H1 (cell line): Measurements from ENCODE around the gene TEX48. TPM values are rescaled to one million over a fixed set of nuclear protein-coding genes. Genes with fewer than 3 reads are reported as not detected.

Experiments
- CTCF ChIA-PET: fragments of 300-600 bp; sonication (Branson Sonifier 250); formaldehyde crosslinking; loops from one replicate; lab custom pipeline; 2021; ENCODE audit not compliant: partially characterized antibody; lab: Charles Lee
- POLR2A ChIA-PET: fragments of 300-600 bp; sonication (Branson Sonifier 250); formaldehyde crosslinking; loops from one replicate; lab custom pipeline; 2021; ENCODE audit warnings: inconsistent platforms; ENCODE audit not compliant: partially characterized antibody; lab: Charles Lee
- DNase-seq, 2 experiments: peaks; one replicate each; pipeline versions ENCODE4 v3.0.0 to v3.0.0-alpha.2; 2010 to 2022; ENCODE audit warnings: low spot score in 2 of 2, low read depth in 1 of 2, mixed read lengths in 1 of 2
- FAIRE-seq: peaks from 2 replicates; lab custom pipeline; 2011; peaks lifted over from hg19 to GRCh38; lab: Jason Lieb, UNC
- H2AFZ ChIP-seq: 2 replicates; pipeline ENCODE4 v1.8.1; 2012; ENCODE audit warnings: low read length, inconsistent platforms
- H2AK5ac ChIP-seq: 2 replicates; pipeline ENCODE4 v1.6.1; 2013; ENCODE audit warnings: low read depth, low read length
- H2BK120ac ChIP-seq: replicated peaks from 2 replicates; pipeline ENCODE3; 2013; ENCODE audit warnings: low read depth, low read length, inconsistent platforms
- H2BK12ac ChIP-seq: 2 replicates; pipeline ENCODE4 v1.6.1; 2013; ENCODE audit warnings: low read depth, low read length
- H2BK15ac ChIP-seq: 2 replicates; pipeline ENCODE4 v1.6.1; 2013; ENCODE audit warnings: low read length
- H2BK20ac ChIP-seq: 2 replicates; pipeline ENCODE4 v1.6.1; 2013; ENCODE audit warnings: low read length
- H2BK5ac ChIP-seq: 2 replicates; pipeline ENCODE4 v1.6.1; 2013; ENCODE audit warnings: low read depth, low read length
- H3K14ac ChIP-seq: 2 replicates; pipeline ENCODE4 v1.6.1; 2013; ENCODE audit warnings: inconsistent platforms; ENCODE audit not compliant: insufficient read length
- H3K18ac ChIP-seq: 2 replicates; pipeline ENCODE4 v1.6.1; 2013; ENCODE audit warnings: low read length; ENCODE audit errors: extremely low read depth
- H3K23ac ChIP-seq: 2 replicates; pipeline ENCODE4 v1.6.1; 2013; ENCODE audit warnings: inconsistent platforms; ENCODE audit not compliant: insufficient read length
- H3K23me2 ChIP-seq: 2 replicates; pipeline ENCODE4 v1.6.1; 2013; ENCODE audit warnings: low read depth, low read length
- H3K27ac ChIP-seq: 2 replicates; pipeline ENCODE4 v1.6.1; 2011; ENCODE audit warnings: low read depth, low read length, inconsistent platforms
- H3K27me3 ChIP-seq, 4 experiments: replicated peaks in 1 of 4; 1 replicate in 1 of 4; 2 replicates in 3 of 4; pipeline versions ENCODE4 v1.6.1 to v1.8.1; 2011 to 2013; ENCODE audit warnings: low read length in 3 of 4, mild to moderate bottlenecking in 3 of 4, inconsistent platforms in 2 of 4, mixed read lengths in 2 of 4, moderate library complexity in 1 of 4; ENCODE audit not compliant: control insufficient read depth in 3 of 4, insufficient read depth in 3 of 4; ENCODE audit errors: extremely low read depth in 1 of 4
- H3K36me3 ChIP-seq, 4 experiments: 2 replicates each; pipeline versions ENCODE4 v1.6.1 to v1.8.1; 2011 to 2013; ENCODE audit warnings: mild to moderate bottlenecking in 4 of 4, low read length in 3 of 4, moderate library complexity in 2 of 4, control low read depth in 1 of 4, inconsistent platforms in 1 of 4; ENCODE audit not compliant: insufficient read depth in 4 of 4, control insufficient read depth in 2 of 4
- H3K4ac ChIP-seq: replicated peaks from 2 replicates; pipeline ENCODE3; 2013; ENCODE audit warnings: low read length, low read depth, mixed read lengths, inconsistent platforms; ENCODE audit not compliant: insufficient read length
- H3K4me1 ChIP-seq, 4 experiments: replicated peaks in 1 of 4; 1 replicate in 1 of 4; 2 replicates in 3 of 4; pipeline versions ENCODE4 v1.6.1 to v1.8.1; 2011 to 2013; ENCODE audit warnings: low read length in 3 of 4, inconsistent platforms in 2 of 4, mixed read lengths in 1 of 4; ENCODE audit not compliant: insufficient read depth in 4 of 4, control insufficient read depth in 3 of 4
- H3K4me2 ChIP-seq, 2 experiments: 2 replicates each; pipeline versions ENCODE4 v1.6.1 to v1.8.1; 2011 to 2013; ENCODE audit warnings: low read depth in 2 of 2, low read length in 2 of 2, control low read depth in 1 of 2, inconsistent platforms in 1 of 2, mild to moderate bottlenecking in 1 of 2; ENCODE audit not compliant: insufficient read depth in 1 of 2
- H3K4me3 ChIP-seq, 4 experiments: fragments of 200-600, 300-600 bp in 1 of 4; sonication (generic), shearing (Covaris generic), sonication (Bioruptor Twin) in 1 of 4; 2 replicates each; pipeline versions ENCODE4 v1.5.1 to v1.8.1; 2011 to 2016; ENCODE audit warnings: low read length in 4 of 4, low read depth in 3 of 4, control low read depth in 2 of 4, inconsistent platforms in 2 of 4, mild to moderate bottlenecking in 2 of 4, mixed read lengths in 1 of 4, moderate library complexity in 1 of 4; ENCODE audit not compliant: insufficient read depth in 2 of 4; ENCODE audit errors: extremely low read depth in 1 of 4
- H3K56ac ChIP-seq: replicated peaks from 2 replicates; pipeline ENCODE3; 2013; ENCODE audit warnings: low read depth, mild to moderate bottlenecking, mixed read lengths, low read length, inconsistent platforms; ENCODE audit not compliant: insufficient read length
- H3K79me1 ChIP-seq: 2 replicates; pipeline ENCODE4 v1.6.1; 2013; ENCODE audit warnings: low read depth, low read length, control low read depth
- H3K79me2 ChIP-seq, 2 experiments: 2 replicates each; pipeline versions ENCODE4 v1.6.1 to v1.8.1; 2012 to 2013; ENCODE audit warnings: low read length in 2 of 2, mild to moderate bottlenecking in 2 of 2, inconsistent platforms in 1 of 2; ENCODE audit not compliant: insufficient read depth in 2 of 2, control insufficient read depth in 1 of 2
- H3K9ac ChIP-seq, 4 experiments: replicated peaks in 1 of 4; 1 replicate in 1 of 4; 2 replicates in 3 of 4; pipeline versions ENCODE4 v1.6.1 to v1.8.1; 2011 to 2013; ENCODE audit warnings: low read depth in 3 of 4, low read length in 3 of 4, control low read depth in 2 of 4, mild to moderate bottlenecking in 2 of 4, moderate library complexity in 2 of 4, inconsistent platforms in 1 of 4; ENCODE audit errors: extremely low read depth in 1 of 4
- H3K9me3 ChIP-seq, 2 experiments: 2 replicates each; pipeline versions ENCODE4 v1.6.1 to v1.8.1; 2012 to 2013; ENCODE audit warnings: mild to moderate bottlenecking in 2 of 2, moderate library complexity in 2 of 2, control low read depth in 1 of 2, inconsistent platforms in 1 of 2, low read depth in 1 of 2, low read length in 1 of 2, mixed read lengths in 1 of 2; ENCODE audit not compliant: insufficient read depth in 2 of 2
- H4K20me1 ChIP-seq, 2 experiments: replicated peaks in 1 of 2; 2 replicates each; pipeline versions ENCODE3 to v1.8.1; 2011 to 2013; ENCODE audit warnings: inconsistent platforms in 2 of 2, low read length in 2 of 2, mild to moderate bottlenecking in 1 of 2; ENCODE audit not compliant: insufficient read depth in 2 of 2, control insufficient read depth in 1 of 2
- H4K5ac ChIP-seq: 2 replicates; pipeline ENCODE4 v1.6.1; 2013; ENCODE audit warnings: low read length, low read depth, mixed read lengths, inconsistent platforms; ENCODE audit not compliant: insufficient read length
- H4K8ac ChIP-seq: 2 replicates; pipeline ENCODE4 v1.8.0; 2013; ENCODE audit warnings: mild to moderate bottlenecking, moderate library complexity, low read length, inconsistent platforms; ENCODE audit not compliant: insufficient read depth; ENCODE audit errors: extremely low read depth
- H4K91ac ChIP-seq: replicated peaks from 2 replicates; pipeline ENCODE3; 2013; ENCODE audit warnings: low read length, mixed read lengths, inconsistent platforms; ENCODE audit not compliant: insufficient read length
- POLR2AphosphoS5 ChIP-seq: IDR thresholded peaks from 2 replicates; pipeline ENCODE4 v1.6.1; 2011; ENCODE audit warnings: low read depth, low read length
- RFX5 ChIP-seq: IDR thresholded peaks from 2 replicates; pipeline ENCODE4 v1.6.1; 2011; ENCODE audit warnings: low read depth, low read length, improper control_type of control experiment, borderline replicate concordance
- SRF ChIP-seq: IDR thresholded peaks from 2 replicates; pipeline ENCODE4 v1.6.1; 2011; ENCODE audit warnings: mild to moderate bottlenecking, low read depth, low read length, moderate library complexity
- SUZ12 ChIP-seq: fragments of 200-600 bp; sonication (generic); IDR thresholded peaks from 2 replicates; pipeline ENCODE4 v1.6.1; 2012; ENCODE audit warnings: mild to moderate bottlenecking, inconsistent platforms, low read length, moderate library complexity, mixed read lengths
- WGBS, 2 experiments: shearing (Covaris generic) in 1 of 2; methylation state at CpG; one replicate each; pipeline versions ENCODE4 v1.1.6 to v1.1.7; 2013 to 2015; ENCODE audit warnings: low lambda C conversion rate in 2 of 2, mixed read lengths in 2 of 2, inconsistent platforms in 1 of 2, low coverage in 1 of 2, missing lambda C conversion rate in 1 of 2; ENCODE audit not compliant: insufficient replicate concordance in 2 of 2, insufficient coverage in 1 of 2, insufficient read length in 1 of 2; ENCODE audit errors: extremely low coverage in 1 of 2, missing lambda C conversion rate in 1 of 2; 5-methylcytosine and 5-hydroxymethylcytosine counted together
- polyA plus RNA-seq, 7 experiments: library from polyadenylated mRNA; depleted of rRNA in 3 of 7; stranded (reverse) in 5 of 7; unstranded in 2 of 7; fragments of >200 nt in 5 of 7; fragments of 200-250 nt in 2 of 7; gene quantifications; 1 replicate in 5 of 7; 2 replicates in 1 of 7; 4 replicates in 1 of 7; pipeline versions ENCODE4 v1.2.1 to v1.2.3, GENCODE V29; 2011 to 2013; ENCODE audit warnings: missing spikeins in 2 of 7, mixed read lengths in 2 of 7
- total RNA-seq: library from RNA; stranded (reverse); fragmentation: NEBNext Ultra II Directional; extraction: Animal tissue kit (Norgen Biotek cat#: 25700); gene quantifications from 2 replicates; pipeline ENCODE4 v1.2.1, GENCODE V29; 2021

Gene TEX48
- total and polyA plus RNA-seq, 2 of the 8 experiments (the other 6 are each of a cell fraction or from before 2014, with no cell fraction given), result not detected

- DNase-seq (no peak), FAIRE-seq (no peak)
- no peak overlapping the region for H2AK5ac ChIP-seq
- no peak overlapping the region for H3K56ac ChIP-seq
- no peak overlapping the region for H2BK20ac ChIP-seq
- H3K36me3 ChIP-seq, result no peaks in the 10 kb centered on the region
- peaks cover 3% of the 10 kb centered on the region; the same call in 1 of the 2 replicates for H3K23me2 ChIP-seq
- no peak overlapping the region for H4K91ac ChIP-seq
- H3K27ac ChIP-seq, result no peak overlapping the region
- H3K4me3 ChIP-seq, result no peak overlapping the region
- no peak overlapping the region for H3K14ac ChIP-seq
- no peak overlapping the region for H3K23ac ChIP-seq
- H2BK15ac ChIP-seq, result no peak overlapping the region
- H4K20me1 ChIP-seq, result peaks cover 0 to 2% of the 10 kb centered on the region in 2 experiments
- no peak overlapping the region for H2BK12ac ChIP-seq
- H3K4me1 ChIP-seq, result no peaks in the 10 kb centered on the region
- H2AFZ ChIP-seq, result no peak overlapping the region
- ChIA-PET POLR2A (no interaction called here), CTCF (interaction anchor here (2.4 to 14.7 kb wide), 3 partner anchors 9 to 175 kb away, joined by 7 to 269 read pairs (median 33); partner anchors contain the start of gene TEX48)
- no peak overlapping the region for H4K5ac ChIP-seq
- no peak overlapping the region for H3K4me2 ChIP-seq
- H3K27me3 ChIP-seq, result no peaks in the 10 kb centered on the region
- no peak overlapping the region for H2BK120ac ChIP-seq
- H3K18ac ChIP-seq, result no peak overlapping the region
- no peaks in the 10 kb centered on the region for H3K79me2 ChIP-seq
- no peak overlapping the region for H2BK5ac ChIP-seq
- 67% methylated on average over 1 of the region's 1 CpG; no CpG with 5 or more reads in 1 of the 2 experiments for WGBS, 2 experiments
- no peak overlapping the region for H4K8ac ChIP-seq
- no peaks in the 10 kb centered on the region for H3K79me1 ChIP-seq
- no peak overlapping the region for H3K4ac ChIP-seq
- no peaks in the 10 kb centered on the region for H3K9me3 ChIP-seq
- H3K9ac ChIP-seq, result no peak overlapping the region
- TF ChIP-seq RFX5 (no peak), SUZ12 (no peak), POLR2AphosphoS5 (no peak), SRF (no peak)
Measured at GRCh38 chr9:114731701-114732100, 49.7 kb upstream of the TEX48 start.
